IPS DF 19.7 (cell line): Measurements from ENCODE around the gene LCE1D.

Experiments
- DNase-seq: peaks from one replicate; pipeline ENCODE4 v3.0.0-alpha.2; 2013; ENCODE audit warnings: low read depth, low spot score

Gene LCE1D, protein sequence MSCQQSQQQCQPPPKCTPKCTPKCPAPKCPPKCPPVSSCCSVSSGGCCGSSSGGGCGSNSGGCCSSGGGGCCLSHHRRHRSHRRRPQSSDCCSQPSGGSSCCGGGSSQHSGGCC

GRCh38 chr1:152796421-152796820 is at the start of gene LCE1D:
Gene LCE1D, plus strand, starts transcription at chr1:152796721. Its CDS starts 1,074 bp downstream, at chr1:152797795.
- DNase-seq, result no peak

GRCh38 chr1:152747831-152748230 is 48.7 kb upstream of the LCE1D start:
- no peak for DNase-seq

DNA sequence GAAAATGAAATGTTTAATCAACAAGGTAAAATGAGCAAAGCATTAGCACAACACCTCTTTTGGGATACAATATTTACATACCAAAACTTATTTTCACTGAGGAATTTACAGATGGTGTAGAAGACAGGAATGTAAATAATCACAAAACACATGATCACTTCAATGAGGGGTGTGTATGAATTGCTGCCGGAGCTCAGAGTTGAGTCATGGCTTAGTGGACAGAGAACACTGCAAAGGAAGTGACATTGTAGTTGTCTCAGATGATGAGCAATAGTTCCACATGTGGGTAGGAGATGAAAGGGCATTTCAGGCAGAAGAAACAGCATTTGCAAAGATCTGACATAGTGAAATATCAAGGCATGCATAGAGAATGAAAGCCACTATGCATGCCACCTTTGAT is 44.3 kb upstream of the LCE1D start:
- DNase-seq, result no peak

DNA sequence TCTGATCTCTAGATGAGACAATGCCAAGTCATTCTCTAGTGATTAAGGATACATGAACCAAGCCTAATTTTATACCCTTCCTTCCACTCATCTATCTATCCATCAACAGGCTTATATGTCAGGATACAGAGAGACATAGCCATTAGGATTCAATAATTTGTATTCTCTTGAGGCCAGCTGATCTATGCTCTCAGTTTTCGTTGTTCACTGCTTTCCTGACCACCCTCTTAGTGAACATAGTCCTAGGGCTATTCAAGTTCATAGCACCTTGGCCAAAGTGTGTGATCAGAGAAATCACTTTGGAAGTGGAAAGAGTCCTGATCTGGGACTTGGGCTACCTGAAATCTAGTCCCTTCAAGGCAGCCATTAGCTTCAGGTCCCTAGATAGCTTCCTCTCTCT is 42.9 kb upstream of the LCE1D start:
- DNase-seq, result no peak

DNA sequence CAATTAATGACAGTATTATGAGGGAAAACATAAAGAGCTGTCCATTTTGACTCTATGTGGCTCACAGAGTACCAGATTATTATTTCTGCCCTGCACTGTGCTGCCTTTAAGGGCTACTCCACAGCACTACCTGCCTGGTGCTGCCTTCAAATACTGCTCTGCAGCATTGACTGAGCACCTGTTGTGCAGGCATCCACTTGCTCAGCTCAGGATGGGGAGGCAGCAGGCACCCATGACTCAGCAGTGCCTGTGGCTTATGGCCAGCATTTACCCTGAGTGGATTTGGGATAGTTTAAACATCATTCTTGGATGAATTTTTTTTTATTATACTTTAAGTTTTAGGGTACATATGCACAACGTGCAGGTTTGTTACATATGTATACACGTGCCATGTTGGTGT is 39.6 kb upstream of the LCE1D start:
- no peak for DNase-seq

GRCh38 chr1:152757747-152758146 is 38.8 kb upstream of the LCE1D start, which contains the start of gene KPRP:
Gene KPRP, plus strand, starts transcription at chr1:152758025. Its CDS starts 1,564 bp downstream, at chr1:152759589.
- DNase-seq, result no peak

DNA sequence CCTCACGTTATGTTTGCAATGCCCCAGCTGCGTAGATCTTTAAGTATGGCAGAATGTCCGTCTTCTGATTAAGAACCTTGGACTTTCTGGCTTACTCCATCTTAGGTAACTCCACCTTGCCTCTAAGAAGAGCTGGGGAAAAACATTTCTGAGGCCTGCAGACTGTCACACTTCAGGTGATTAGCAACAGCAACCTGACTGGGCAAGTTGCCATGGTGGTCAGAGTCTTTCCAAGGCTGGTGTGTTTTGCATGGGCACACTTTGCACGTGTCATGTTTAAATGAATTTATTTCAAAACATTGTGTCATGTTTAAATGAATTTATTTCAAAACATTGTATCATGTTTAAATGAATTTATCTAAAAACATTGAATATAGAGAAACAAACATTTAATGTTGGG is 37.9 kb upstream of the LCE1D start:
- no peak for DNase-seq

DNA sequence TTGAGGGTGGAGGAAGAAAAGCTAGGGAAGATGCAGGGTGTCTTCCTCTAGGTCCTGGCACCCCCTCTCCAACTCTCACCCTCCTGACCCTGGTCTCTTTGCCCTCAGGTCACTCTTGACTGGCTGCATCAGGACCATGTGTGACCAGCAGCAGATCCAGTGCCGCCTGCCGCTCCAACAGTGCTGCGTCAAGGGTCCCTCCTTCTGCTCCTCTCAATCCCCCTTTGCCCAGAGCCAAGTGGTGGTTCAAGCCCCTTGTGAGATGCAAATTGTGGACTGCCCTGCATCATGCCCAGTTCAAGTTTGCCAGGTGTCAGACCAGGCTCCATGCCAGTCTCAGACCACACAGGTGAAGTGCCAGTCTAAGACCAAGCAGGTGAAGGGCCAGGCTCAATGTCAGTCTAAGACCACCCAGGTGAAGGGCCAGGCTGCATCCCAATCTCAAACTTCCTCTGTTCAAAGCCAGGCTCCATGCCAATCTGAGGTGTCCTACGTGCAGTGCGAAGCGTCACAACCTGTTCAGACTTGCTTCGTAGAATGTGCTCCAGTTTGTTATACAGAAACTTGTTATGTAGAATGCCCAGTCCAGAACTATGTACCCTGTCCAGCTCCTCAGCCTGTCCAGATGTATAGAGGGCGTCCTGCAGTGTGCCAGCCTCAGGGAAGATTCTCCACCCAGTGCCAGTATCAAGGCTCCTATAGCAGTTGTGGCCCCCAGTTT is 36.9 kb upstream of the LCE1D start:
- no peak for DNase-seq

GRCh38 chr1:152760551-152761190 is 35.9 kb upstream of the LCE1D start:
- DNase-seq, result no peak

- DNase-seq, result no peak
These were observed 34.8 kb upstream of the LCE1D start for GRCh38 chr1:152761609-152762213.

DNA sequence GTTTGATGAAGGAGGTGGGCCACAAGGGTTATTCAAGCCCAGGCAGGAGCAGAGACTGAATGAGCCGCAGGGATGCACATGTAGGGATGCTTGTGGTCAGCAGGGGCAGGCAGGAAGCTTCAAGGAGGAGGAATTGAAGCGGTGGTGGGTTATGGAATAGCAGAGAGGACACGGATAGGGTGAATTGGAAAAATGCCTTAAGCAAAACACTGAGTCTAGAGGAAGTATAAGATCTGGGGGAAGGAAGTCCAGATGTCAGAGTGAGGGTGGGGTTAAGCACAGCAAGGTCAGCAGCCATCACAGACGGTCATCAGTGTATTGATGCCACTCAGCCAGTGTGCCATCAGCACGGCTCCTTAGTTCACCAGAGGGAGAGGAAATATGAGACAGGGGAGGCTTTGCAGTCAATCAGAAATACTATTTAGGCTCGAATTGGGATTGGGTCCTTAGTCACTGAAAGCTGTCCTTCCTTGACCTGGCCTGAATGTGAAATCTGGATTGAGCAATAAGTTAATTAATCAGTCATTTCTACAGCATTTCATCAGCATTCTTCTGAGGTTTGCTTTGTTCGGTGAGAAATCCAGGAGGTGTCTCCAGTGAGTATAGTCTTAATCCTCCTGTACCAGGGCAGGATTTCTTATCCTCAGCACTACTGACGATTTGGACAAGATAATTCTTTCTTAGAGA is 27.5 kb upstream of the LCE1D start:
- no peak for DNase-seq

- no peak for DNase-seq
These were observed 26.1 kb upstream of the LCE1D start for GRCh38 chr1:152770411-152770810.

DNA sequence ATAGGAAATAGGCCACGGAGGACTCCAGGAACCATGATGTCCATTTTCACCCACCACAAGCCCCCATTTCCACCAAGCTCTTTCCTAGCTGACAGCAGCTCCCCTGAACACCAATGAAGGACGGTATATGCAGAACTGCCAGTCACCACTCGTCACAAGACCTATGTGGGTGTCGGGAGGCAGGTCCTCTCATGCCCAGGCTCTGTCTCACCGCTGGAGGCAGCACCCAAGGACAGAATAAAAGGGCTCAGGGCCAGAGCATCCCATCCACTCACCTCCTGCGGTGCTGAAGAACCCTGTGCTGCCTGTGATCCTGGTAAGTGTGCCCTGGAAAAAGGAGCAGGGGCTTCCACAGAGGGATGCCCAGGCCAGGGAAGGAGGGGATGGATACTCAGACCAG is 21.6 kb upstream of the LCE1D start, which contains the start of gene LCE1F:
Gene LCE1F, plus strand, starts transcription at position 266 of the 400 bp plus-strand sequence. CDS start 1,232 bp downstream, outside the sequence.
- DNase-seq, result no peak

DNA sequence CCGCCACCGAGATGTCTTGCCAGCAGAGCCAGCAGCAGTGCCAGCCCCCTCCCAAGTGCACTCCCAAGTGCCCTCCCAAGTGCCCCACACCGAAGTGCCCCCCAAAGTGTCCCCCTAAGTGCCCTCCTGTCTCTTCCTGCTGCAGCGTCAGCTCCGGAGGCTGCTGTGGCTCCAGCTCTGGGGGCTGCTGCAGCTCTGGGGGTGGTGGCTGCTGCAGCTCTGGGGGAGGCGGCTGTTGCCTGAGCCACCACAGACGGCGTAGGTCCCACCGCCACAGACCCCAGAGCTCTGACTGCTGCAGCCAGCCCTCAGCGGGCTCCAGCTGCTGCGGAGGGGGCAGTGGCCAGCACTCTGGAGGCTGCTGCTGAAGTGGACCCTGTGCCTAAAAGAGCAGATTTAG is 20.2 kb upstream of the LCE1D start:
- no peak for DNase-seq

GRCh38 chr1:152777510-152778137 is 18.9 kb upstream of the LCE1D start:
- DNase-seq, result no peak

DNA sequence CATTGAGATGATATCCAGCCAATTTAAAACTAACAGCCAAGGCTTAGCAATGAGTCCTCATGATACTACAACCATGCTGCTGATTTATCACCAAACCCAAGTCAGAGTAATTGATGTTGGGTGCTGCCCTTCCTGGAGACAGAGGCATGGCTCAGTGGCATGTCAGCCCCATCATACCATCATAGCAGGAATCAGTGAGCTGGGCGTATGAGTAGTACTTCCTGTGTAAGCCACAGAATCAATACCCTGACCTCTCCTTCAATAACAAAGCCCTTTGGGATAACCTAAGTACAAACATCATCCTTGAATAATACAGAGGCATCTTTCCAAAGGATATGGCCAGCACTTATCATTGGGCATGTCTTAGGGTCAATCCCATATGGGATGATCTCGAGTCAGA is 13.4 kb upstream of the LCE1D start:
- DNase-seq, result no peak

GRCh38 chr1:152786077-152786476 is 10.4 kb upstream of the LCE1D start, which contains the start of gene LCE1E:
Gene LCE1E, plus strand, starts transcription at chr1:152786257. Its CDS starts 1,043 bp downstream, at chr1:152787300.
- DNase-seq, result no peak

GRCh38 chr1:152795686-152796085 is 835 bp upstream of the LCE1D start:
- DNase-seq, result no peak

- DNase-seq, result no peak
These were observed 4.8 kb downstream of the LCE1D start for GRCh38 chr1:152801333-152801732.

GRCh38 chr1:152806576-152806975 is 10.1 kb downstream of the LCE1D start, which contains the start of gene LCE1C:
Gene LCE1C, minus strand, starts transcription at chr1:152806651. Its CDS starts 1,173 bp downstream, at chr1:152805478.
- no peak for DNase-seq

- no peak for DNase-seq
These were observed 14.5 kb downstream of the LCE1D start for GRCh38 chr1:152811050-152811449.
